Measurements from ENCODE around the gene CFH. TPM values are rescaled to one million over a fixed set of nuclear protein-coding genes. Genes with fewer than 3 reads are reported as not detected.

Gene CFH
- total RNA-seq, 1 donor, result 164 TPM

GRCh38 chr1:196654271-196654670, 2.4 kb downstream of the CFH start:
- H4K20me1 ChIP-seq (ENCODE audit: insufficient read depth, low read length), result no peaks in the 10 kb centered on the region
- H3K27me3 ChIP-seq (ENCODE audit: insufficient read depth, low read length), result no peaks in the 10 kb centered on the region
- DNase-seq (ENCODE audit: insufficient read length, low spot score, missing footprints), result no peak
- H3K4me2 ChIP-seq (ENCODE audit: insufficient read depth, low read length), result peak overlapping the region; percentile 81
- H3K9me3 ChIP-seq (ENCODE audit: low read depth, low read length), result no peaks in the 10 kb centered on the region
- peak overlapping the region; percentile 63 for H3K4me3 ChIP-seq (ENCODE audit: insufficient read depth, low read length)
- no peak for TF ChIP-seq CTCF (IDR thresholded peaks at IDR 0.05; ENCODE audit: extremely low read depth, low read depth, low read length)
- peaks cover 30% of the 10 kb centered on the region for H3K79me2 ChIP-seq (ENCODE audit: insufficient read depth, low read length)
- no peaks in the 10 kb centered on the region for H3K36me3 ChIP-seq (ENCODE audit: insufficient read depth, low read length)
- peaks cover 17% of the 10 kb centered on the region for H3K4me1 ChIP-seq (ENCODE audit: insufficient read depth, low read length)
- H3K27ac ChIP-seq (ENCODE audit: low read depth, low read length), result peak overlapping the region; percentile 44
- H2AFZ ChIP-seq (ENCODE audit: low read length), result no peak overlapping the region

- no peaks in the 10 kb centered on the region for H3K36me3 ChIP-seq (ENCODE audit: insufficient read depth, low read length)
- peaks cover 30% of the 10 kb centered on the region for H3K79me2 ChIP-seq (ENCODE audit: insufficient read depth, low read length)
- H4K20me1 ChIP-seq (ENCODE audit: insufficient read depth, low read length), result no peaks in the 10 kb centered on the region
- H3K4me1 ChIP-seq (ENCODE audit: insufficient read depth, low read length), result peaks cover 17% of the 10 kb centered on the region
- no peaks in the 10 kb centered on the region for H3K9me3 ChIP-seq (ENCODE audit: low read depth, low read length)
- TF ChIP-seq CTCF (IDR thresholded peaks at IDR 0.05; ENCODE audit: extremely low read depth, low read depth, low read length), result no peak
- no peak overlapping the region for H3K4me3 ChIP-seq (ENCODE audit: insufficient read depth, low read length)
- H3K27ac ChIP-seq (ENCODE audit: low read depth, low read length), result no peak overlapping the region
- H3K27me3 ChIP-seq (ENCODE audit: insufficient read depth, low read length), result no peaks in the 10 kb centered on the region
- H2AFZ ChIP-seq (ENCODE audit: low read length), result no peak overlapping the region
- peak overlapping the region; percentile 81 for H3K4me2 ChIP-seq (ENCODE audit: insufficient read depth, low read length)
- no peak for DNase-seq (ENCODE audit: insufficient read length, low spot score, missing footprints)
Measured at GRCh38 chr1:196655071-196655470, 3.2 kb downstream of the CFH start.

- Histone ChIP-seq H3K4me2 (ENCODE audit: insufficient read depth, low read length) (peak overlapping the region; percentile 81), H4K20me1 (ENCODE audit: insufficient read depth, low read length) (no peaks in the 10 kb centered on the region), H3K27me3 (ENCODE audit: insufficient read depth, low read length) (no peaks in the 10 kb centered on the region), H3K4me1 (ENCODE audit: insufficient read depth, low read length) (peaks cover 17% of the 10 kb centered on the region), H3K79me2 (ENCODE audit: insufficient read depth, low read length) (peaks cover 30% of the 10 kb centered on the region), H3K9me3 (ENCODE audit: low read depth, low read length) (no peaks in the 10 kb centered on the region), H3K4me3 (ENCODE audit: insufficient read depth, low read length) (no peak overlapping the region), H3K36me3 (ENCODE audit: insufficient read depth, low read length) (no peaks in the 10 kb centered on the region), H3K27ac (ENCODE audit: low read depth, low read length) (no peak overlapping the region), H2AFZ (ENCODE audit: low read length) (no peak overlapping the region)
- no peak for TF ChIP-seq CTCF (IDR thresholded peaks at IDR 0.05; ENCODE audit: extremely low read depth, low read depth, low read length)
- no peak for DNase-seq (ENCODE audit: insufficient read length, low spot score, missing footprints)
Measured at GRCh38 chr1:196655494-196655893, 3.7 kb downstream of the CFH start.

- peaks cover 23% of the 10 kb centered on the region for H3K79me2 ChIP-seq (ENCODE audit: insufficient read depth, low read length)
- no peak overlapping the region for H3K4me2 ChIP-seq (ENCODE audit: insufficient read depth, low read length)
- DNase-seq (ENCODE audit: insufficient read length, low spot score, missing footprints), result no peak
- H3K4me3 ChIP-seq (ENCODE audit: insufficient read depth, low read length), result no peak overlapping the region
- no peaks in the 10 kb centered on the region for H3K27me3 ChIP-seq (ENCODE audit: insufficient read depth, low read length)
- H3K4me1 ChIP-seq (ENCODE audit: insufficient read depth, low read length), result peaks cover 8% of the 10 kb centered on the region
- no peaks in the 10 kb centered on the region for H3K36me3 ChIP-seq (ENCODE audit: insufficient read depth, low read length)
- TF ChIP-seq CTCF (IDR thresholded peaks at IDR 0.05; ENCODE audit: extremely low read depth, low read depth, low read length), result no peak
- H4K20me1 ChIP-seq (ENCODE audit: insufficient read depth, low read length), result no peaks in the 10 kb centered on the region
- no peak overlapping the region for H3K27ac ChIP-seq (ENCODE audit: low read depth, low read length)
- H3K9me3 ChIP-seq (ENCODE audit: low read depth, low read length), result no peaks in the 10 kb centered on the region
- H2AFZ ChIP-seq (ENCODE audit: low read length), result peak overlapping the region; percentile 13
Measured at GRCh38 chr1:196659471-196659870, 7.6 kb downstream of the CFH start.
